Heart right ventricle (tissue), 16 donors: ENCODE results near the gene AKAP13. TPM values are rescaled to one million over a fixed set of nuclear protein-coding genes. Genes with fewer than 3 reads are reported as not detected.
"Not testable (repeated sequence)": the region's sequence is repeated elsewhere in the genome, so short reads cannot be mapped to it uniquely, and the experiment has no call there.

Source experiments
- ATAC-seq, 8 donors: fragments of 200-7000 bp; cut with Tn5 transposase; one replicate each; pipeline ENCODE4 v1.9.1; 2020; ENCODE audit warnings: mild to moderate bottlenecking in 8 of 8, moderate library complexity in 8 of 8, moderate number of reproducible peaks in 1 of 8
- DNase-seq, 2 donors: peaks; one replicate each; pipeline ENCODE4 v3.0.0-alpha.2; 2020
- H3K27ac ChIP-seq, 10 donors: fragments of 200-600 bp; sonication (generic) in 2 of 10; one replicate each; pipeline versions ENCODE4 v1.5.0 to v1.8.0; 2020 to 2022; ENCODE audit warnings: mild to moderate bottlenecking in 3 of 10
- H3K27me3 ChIP-seq, 7 donors: fragments of 200-600 bp; one replicate each; pipeline ENCODE4 v1.8.0; 2021 to 2022; ENCODE audit warnings: mild to moderate bottlenecking in 2 of 7
- H3K36me3 ChIP-seq, 9 donors: fragments of 200-600 bp; sonication (generic) in 1 of 9; one replicate each; pipeline versions ENCODE4 v1.5.0 to v1.8.0; 2020 to 2022; ENCODE audit warnings: mild to moderate bottlenecking in 2 of 9
- H3K4me1 ChIP-seq, 9 donors: fragments of 200-600 bp; sonication (generic) in 1 of 9; one replicate each; pipeline versions ENCODE4 v1.5.0 to v1.8.0; 2020 to 2022; ENCODE audit warnings: mild to moderate bottlenecking in 4 of 9
- H3K4me3 ChIP-seq, 10 donors: fragments of 200-600 bp; sonication (generic) in 2 of 10; one replicate each; pipeline versions ENCODE4 v1.5.0 to v1.8.0; 2020 to 2022; ENCODE audit warnings: mild to moderate bottlenecking in 7 of 10, moderate library complexity in 2 of 10
- H3K9me3 ChIP-seq, 11 donors: fragments of 200-600 bp in 10 of 11; sonication (generic) in 2 of 11; one replicate each; pipeline versions ENCODE4 v1.5.0 to v1.8.0; 2013 to 2022; ENCODE audit warnings: mild to moderate bottlenecking in 2 of 11, control low read depth in 1 of 11, moderate library complexity in 1 of 11
- CTCF ChIP-seq, 9 donors: fragments of 200-600 bp; sonication (generic) in 2 of 9; IDR thresholded peaks; one replicate each; pipeline versions ENCODE4 v1.5.0 to v1.8.0; 2021 to 2022; ENCODE audit warnings: antibody characterized with exemption in 9 of 9, mild to moderate bottlenecking in 5 of 9, moderate library complexity in 1 of 9
- WGBS, 2 donors: extraction: QIAGEN DNeasy Blood & Tissue Kit; methylation state at CpG; one replicate each; pipeline ENCODE4 v1.1.7; 2013; ENCODE audit warnings: inconsistent platforms in 1 of 2; 5-methylcytosine and 5-hydroxymethylcytosine counted together
- intact Hi-C, 10 donors: fragments of 100-400 bp; cut with DNase I; formaldehyde crosslinking; loops; one replicate each; pipeline versions ENCODE4 v1.11.1 to v1.14.2; 2022
- polyA plus RNA-seq, 2 donors: library from polyadenylated mRNA; stranded (reverse); fragments of 200-250 nt; gene quantifications; one replicate each; pipeline ENCODE4 v1.2.3, GENCODE V29; 2013
- total RNA-seq, 10 donors: library from RNA; stranded (reverse); fragmentation: NEBNext Ultra II Directional in 3 of 10; extraction: Animal tissue kit (Norgen Biotek cat#: 25700) in 3 of 10; gene quantifications; one replicate each; pipeline versions ENCODE4 v1.2.1 to v1.2.4, GENCODE V29; 2021 to 2023
- donor health status: Arrhythmogenic right ventricular cardiomyopathy.
- donor health status: ischemic (EF 13 %, LVEDD 7.1; RV severe dilation, severe dysfunction).
- donor health status: healthy with polysubstance abuse.
- donor health status: DM: no; HTN: yes; CAD: no.
- donor health status: DM: no; HTN: no; CAD: no.
- donor health status: ischemic (EF 25% LVEDD 6.9; RV normal size, moderate dysfunction).
- donor health status: ischemic (EF 25% LVEDD 5.7; RV mildly dilated, moderate dysfunction).
- donor health status: healthy.
- donor health status: DM: yes; HTN: yes; CAD: no.
- donor health status: Ischemic cardiomyopathy.
- donor health status: ischemic (EF 35%, LVEDD 5.7; RV mildly dilated, moderate dysfunction).
- donor health status: nonischemic (EF 11% LVEDD 7.7; RV severe dilation, severe dysfunction).
- donor health status: DM: yes; HTN: yes; CAD: no.
- donor health status: PGD.
- donor health status: ischemic (EF 29% LVEDD 5.4; RV normal size, mild dysfunction).
- donor health status: nonischemic (EF 23%, LVEDD 6.1; RV moderate dilation, normal function).

AKAP13 gene
- total and polyA plus RNA-seq, 12 donors, result 89.3 to 645 (median 480) TPM

- WGBS, 2 donors, result 36 to 42% methylated on average over 4 of the region's 4 CpGs
- no peak for TF ChIP-seq CTCF (IDR thresholded peaks at IDR 0.05)
Measured at GRCh38 chr15:85584872-85585271, 204.5 kb downstream of the AKAP13 start.

GRCh38 chr15:85586196-85586595, 205.8 kb downstream of the AKAP13 start:
- H3K9me3 ChIP-seq, ATAC-seq, H3K4me3 ChIP-seq, DNase-seq, H3K27me3 ChIP-seq: not testable (repeated sequence)
- Histone ChIP-seq H3K4me1 (peaks cover 28 to 99% (median 83%) of the 10 kb centered on the region in 9 donors), H3K36me3 (peaks cover 0 to 67% (median 6%) of the 10 kb centered on the region in 9 donors), H3K27ac (peak overlapping the region in 4 of 10 donors; percentile 90 to 93 (median 93))
- WGBS, 2 donors, result 92 to 94% methylated on average over 5 of the region's 5 CpGs
- intact Hi-C loops, result loop anchor here in 5 of 10 donors (10.0 kb wide), 3 partner anchors 61 to 251 kb away; no protein-coding TSS in a partner anchor

More at GRCh38 chr15:85584872-85585271, 204.5 kb downstream of the AKAP13 start:
- H3K36me3 ChIP-seq, result peaks cover 0 to 67% (median 6%) of the 10 kb centered on the region in 9 donors
- intact Hi-C loops, result loop anchor here in 8 of 10 donors (5.0 to 10.0 kb wide), 11 partner anchors 32 to 253 kb away; no protein-coding TSS in a partner anchor
- H3K27me3 ChIP-seq, result no peaks in the 10 kb centered on the region
- peak overlapping the region in 9 of 10 donors; percentile 28 to 65 (median 55) for H3K4me3 ChIP-seq
- peak overlapping the region in 9 of 10 donors; percentile 73 to 93 (median 90) for H3K27ac ChIP-seq
- no peaks in the 10 kb centered on the region for H3K9me3 ChIP-seq
- DNase-seq, result no peak
- no peak for ATAC-seq
- peaks cover 36 to 99% (median 83%) of the 10 kb centered on the region in 9 donors for H3K4me1 ChIP-seq

GRCh38 chr15:85587707-85588411, 207.5 kb downstream of the AKAP13 start:
- Histone ChIP-seq H3K4me3 (no peak overlapping the region), H3K4me1 (peaks cover 17 to 99% (median 83%) of the 10 kb centered on the region in 9 donors), H3K9me3 (no peaks in the 10 kb centered on the region), H3K27ac (peak overlapping the region in 9 of 10 donors; percentile 21 to 93 (median 67)), H3K36me3 (peaks cover 0 to 63% (median 6%) of the 10 kb centered on the region in 9 donors), H3K27me3 (no peaks in the 10 kb centered on the region)
- DNase-seq (no peak), ATAC-seq (peak in 5 of 8 donors; percentile 11 to 64 (median 29))
- intact Hi-C loops, result loop anchor here in 5 of 10 donors (10.0 kb wide), 3 partner anchors 63 to 253 kb away; no protein-coding TSS in a partner anchor
- 87% methylated on average over 10 of the region's 10 CpGs for WGBS, 2 donors
- TF ChIP-seq CTCF (IDR thresholded peaks at IDR 0.05), result no peak

- H3K27me3 ChIP-seq, result no peaks in the 10 kb centered on the region
- peak overlapping the region in 9 of 10 donors; percentile 21 to 93 (median 67) for H3K27ac ChIP-seq
- peaks cover 0 to 70% (median 6%) of the 10 kb centered on the region in 9 donors for H3K36me3 ChIP-seq
- peaks cover 17 to 99% (median 83%) of the 10 kb centered on the region in 9 donors for H3K4me1 ChIP-seq
- DNase-seq (no peak), ATAC-seq (no peak)
- WGBS, 2 donors, result 36 to 45% methylated on average over 3 of the region's 3 CpGs
- TF ChIP-seq CTCF (IDR thresholded peaks at IDR 0.05), result no peak
- no peak overlapping the region for H3K4me3 ChIP-seq
- H3K9me3 ChIP-seq, result no peaks in the 10 kb centered on the region
- intact Hi-C loops, result loop anchor here in 5 of 10 donors (10.0 kb wide), 3 partner anchors 64 to 254 kb away; no protein-coding TSS in a partner anchor
Measured at GRCh38 chr15:85588677-85589076, 208.3 kb downstream of the AKAP13 start.
